ENCODE measurements around the gene DNMBP. TPM values are rescaled to one million over a fixed set of nuclear protein-coding genes. Genes with fewer than 3 reads are reported as not detected.

Gene DNMBP
- total and polyA plus RNA-seq, 2 of the 4 experiments (the other 2 are of a cell fraction) = 10.9 to 13.6 TPM

DNA sequence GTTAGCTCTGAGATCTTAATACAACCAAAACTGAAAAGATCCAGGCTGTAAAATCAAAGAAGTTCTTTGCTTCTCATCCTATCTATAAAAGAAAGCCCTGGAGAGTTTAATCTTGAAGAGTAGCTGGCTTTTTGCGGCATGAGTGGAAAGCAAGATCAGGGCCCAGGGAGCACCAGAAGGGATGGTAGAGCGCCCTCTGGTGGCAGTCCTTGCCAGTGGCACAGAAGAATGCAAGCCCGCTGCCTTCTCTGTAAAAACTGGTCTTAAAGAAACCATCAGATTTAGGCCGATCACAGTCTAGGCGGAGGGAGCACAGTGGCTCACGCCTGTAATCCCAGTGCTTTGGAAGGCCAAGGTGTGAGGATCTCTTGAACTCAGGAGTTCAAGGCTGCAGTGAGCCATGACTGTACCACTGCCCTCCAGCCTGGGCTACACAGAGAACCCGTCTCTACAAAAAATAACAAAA lies 36.3 kb upstream of the DNMBP start:
- BruUV-seq (replicated peaks) = no TSS peak
- H3K9ac ChIP-seq (ENCODE audit: low read depth, low read length) = no peak overlapping the region
- H3K4me2 ChIP-seq (ENCODE audit: low read depth, low read length) = no peak overlapping the region
- peak; percentile 97 for TF ChIP-seq SMC3 (IDR thresholded peaks at IDR 0.05; ENCODE audit: low read depth, low read length)
- TF ChIP-seq RAD21 (IDR thresholded peaks at IDR 0.05; ENCODE audit: low read length) = peak; percentile 94
- no peak for TF ChIP-seq MXI1 (IDR thresholded peaks at IDR 0.05; ENCODE audit: borderline replicate concordance, low read depth, low read length)
- peak; percentile 93 for TF ChIP-seq CTCF (conservative IDR thresholded peaks at IDR 0.05; ENCODE audit: low read depth, low read length)
- H2AK5ac ChIP-seq (ENCODE audit: low read depth, low read length) = peak overlapping the region; percentile 74; the same call in 1 of the 2 replicates
- peak overlapping the region in 1 of 2 experiments; percentile 83; a peak in 2 of 4 replicates for H4K8ac ChIP-seq (ENCODE audit: low read depth in 2 of 2, low read length in 2 of 2)
- no peaks in the 10 kb centered on the region for H3K9me1 ChIP-seq (ENCODE audit: insufficient read depth, low read length)
- H3K4ac ChIP-seq (ENCODE audit: low read depth, low read length) = peak overlapping the region; percentile 78; the same call in 1 of the 2 replicates
- no peak overlapping the region for H2BK15ac ChIP-seq (ENCODE audit: low read depth, low read length)
- no peak overlapping the region for H3K56ac ChIP-seq (ENCODE audit: extremely low read depth, insufficient read depth, low read length)
- H2AK9ac ChIP-seq (replicated peaks; ENCODE audit: low read depth, low read length, poor library complexity) = no peak overlapping the region
- no peak overlapping the region for H3K4me3 ChIP-seq (ENCODE audit: insufficient read depth, low read depth, low read length)
- H3K27ac ChIP-seq (ENCODE audit: insufficient read depth, low read length) = no peak overlapping the region
- H2BK5ac ChIP-seq (ENCODE audit: low read depth, low read length, poor library complexity, severe bottlenecking) = no peak overlapping the region
- peak overlapping the region; percentile 72; the same call in 1 of the 2 replicates for H2BK120ac ChIP-seq (ENCODE audit: low read depth, low read length)
- dilution Hi-C loops (cut with HindIII; ENCODE audit: low sequenced_read_pairs, unreplicated experiment) (no loop called here), intact Hi-C loops (cut with micrococcal nuclease) (loop anchor here (1.0 to 10.0 kb wide), 5 partner anchors 73 to 311 kb away; partner anchors contain the start of genes COX15 and CUTC), in situ Hi-C loops (cut with MboI; ENCODE audit: low sequenced_read_pairs) (loop anchor here (5.0 to 10.0 kb wide), 2 partner anchors 81 to 199 kb away; no protein-coding TSS in a partner anchor)
- no peak overlapping the region for H3K18ac ChIP-seq (ENCODE audit: low read depth, low read length)
- ATAC-seq (ENCODE audit: low read depth) (peak; percentile 92), DNase-seq (peak; percentile 81)
- no peaks in the 10 kb centered on the region for H4K20me1 ChIP-seq (ENCODE audit: insufficient read depth, low read length)
- POLR2A ChIA-PET (ENCODE audit: unreplicated experiment) = interaction anchor here (1.0 kb wide), 1 partner anchor 40 kb away, joined by 17 read pairs; no protein-coding TSS in a partner anchor
- WGBS, 2 experiments (ENCODE audit: extremely low coverage in 2 of 2, insufficient read length in 1 of 2) = 10% methylated on average over 4 of the region's 7 CpGs; no CpG with 5 or more reads in 1 of the 2 experiments
- peak overlapping the region; percentile 31; the same call in 1 of the 2 replicates for H4K91ac ChIP-seq (ENCODE audit: insufficient read depth, low read depth, low read length)
- H3K36me3 ChIP-seq (ENCODE audit: control insufficient read depth, insufficient read depth, low read length) = no peaks in the 10 kb centered on the region
- no peak overlapping the region for H3K23ac ChIP-seq (ENCODE audit: low read depth, low read length)
- H3K79me1 ChIP-seq (ENCODE audit: low read depth in 1 of 2, low read length in 2 of 2) = no peaks in the 10 kb centered on the region
- no peaks in the 10 kb centered on the region for H3K9me3 ChIP-seq (ENCODE audit: control insufficient read depth, insufficient read depth, low read length)
- CTCF ChIA-PET = interaction anchor here (0.5 to 3.4 kb wide), 26 partner anchors 8 to 327 kb away, joined by 3 to 31 read pairs (median 4); partner anchors contain the start of gene DNMBP
- peak overlapping the region; percentile 66; the same call in 1 of the 2 replicates for H2BK20ac ChIP-seq (ENCODE audit: low read depth, low read length)
- no peaks in the 10 kb centered on the region for H3K27me3 ChIP-seq (ENCODE audit: control insufficient read depth, insufficient read depth, low read length)
- peak overlapping the region; percentile 85 for H2AFZ ChIP-seq (replicated peaks; ENCODE audit: low read length, poor library complexity)
- H3K14ac ChIP-seq (replicated peaks; ENCODE audit: low read depth, low read length) = no peak overlapping the region
- H3K4me1 ChIP-seq (ENCODE audit: control insufficient read depth, insufficient read depth, low read length) = peaks cover 4% of the 10 kb centered on the region
- no peak overlapping the region for H4K5ac ChIP-seq (ENCODE audit: low read depth, low read length)
